HepG2 (cell line): ENCODE data around the gene SLC19A1. TPM values are rescaled to one million over a fixed set of nuclear protein-coding genes. Genes with fewer than 3 reads are reported as not detected.

Source experiments
- CBX2 ChIP-seq, 2 experiments: fragments of 200-600 bp in 1 of 2; sonication (generic); formaldehyde crosslinking in 1 of 2; IDR thresholded peaks; 2 replicates each; pipeline versions ENCODE4 v1.7.0 to v1.8.1; 2018 to 2022; ENCODE audit warnings: low read depth in 2 of 2, low read length in 1 of 2, mild to moderate bottlenecking in 1 of 2, missing genetic modification reagents in 1 of 2
- ELF4 ChIP-seq: sonication (generic); formaldehyde crosslinking; IDR thresholded peaks from 2 replicates; pipeline ENCODE4 v1.5.0; 2020; ENCODE audit warnings: missing genetic modification reagents, mild to moderate bottlenecking, moderate library complexity, borderline replicate concordance
- GATA4 ChIP-seq: sonication (generic); IDR thresholded peaks from 2 replicates; pipeline ENCODE4 v1.6.1; 2016; ENCODE audit warnings: antibody characterized with exemption, low read depth, borderline replicate concordance
- HNRNPH1 ChIP-seq: fragments of 200-400 bp; formaldehyde crosslinking; optimal IDR thresholded peaks from 2 replicates; pipeline ENCODE3; 2017; ENCODE audit warnings: mild to moderate bottlenecking, low read depth, low read length
- KLF16 ChIP-seq, 2 experiments: sonication (generic) in 1 of 2; formaldehyde crosslinking in 1 of 2; IDR thresholded peaks; 2 replicates each; pipeline versions ENCODE4 v1.6.1 to v1.8.0; 2016 to 2023; ENCODE audit warnings: missing genetic modification reagents in 2 of 2, missing compliant biosample characterization in 1 of 2
- MXD4 ChIP-seq: IDR thresholded peaks from 2 replicates; pipeline ENCODE4 v1.6.1; 2016; ENCODE audit warnings: mild to moderate bottlenecking, missing biosample characterization, missing genetic modification reagents
- MXI1 ChIP-seq: IDR thresholded peaks from 3 replicates; pipeline ENCODE4 v1.6.1; 2012; ENCODE audit warnings: low read depth, low read length, inconsistent platforms, borderline replicate concordance
- PAF1 ChIP-seq: IDR thresholded peaks from 2 replicates; pipeline ENCODE4 v1.6.1; 2016; ENCODE audit warnings: missing genetic modification reagents, missing compliant biosample characterization
- PHF5A ChIP-seq: IDR thresholded peaks from one replicate; pipeline ENCODE4 v1.6.1; 2018; ENCODE audit warnings: low read depth, missing genetic modification reagents; ENCODE audit not compliant: unreplicated experiment
- PPARG ChIP-seq: conservative IDR thresholded peaks from 2 replicates; pipeline ENCODE4 v1.6.1; 2016; ENCODE audit warnings: missing biosample characterization, missing genetic modification reagents
- RBFOX2 ChIP-seq: fragments of 200-400 bp; formaldehyde crosslinking; IDR thresholded peaks from 2 replicates; pipeline ENCODE4 v1.6.1; 2017; ENCODE audit warnings: low read depth, mild to moderate bottlenecking, low read length
- SMARCC2 ChIP-seq: fragments of 450-650 bp; IDR thresholded peaks from 2 replicates; pipeline ENCODE4 v1.6.1; 2017; ENCODE audit warnings: antibody characterized with exemption, mild to moderate bottlenecking
- SNAPC2 ChIP-seq: sonication (generic); formaldehyde crosslinking; IDR thresholded peaks from 2 replicates; pipeline ENCODE4 v1.8.1; 2022; ENCODE audit warnings: mild to moderate bottlenecking, missing genetic modification reagents
- SPEN ChIP-seq: sonication (generic); formaldehyde crosslinking; IDR thresholded peaks from 2 replicates; pipeline ENCODE4 v1.5.1; 2020; ENCODE audit warnings: low read depth, mild to moderate bottlenecking, missing genetic modification reagents
- TCF12 ChIP-seq, 2 experiments: fragments of 450-650 bp in 1 of 2; sonication (generic) in 1 of 2; formaldehyde crosslinking in 1 of 2; IDR thresholded peaks; 2 replicates each; pipeline versions ENCODE4 v1.6.1 to v1.8.0; 2017 to 2022; ENCODE audit warnings: antibody characterized with exemption in 1 of 2, mild to moderate bottlenecking in 1 of 2, missing genetic modification reagents in 1 of 2, moderate library complexity in 1 of 2
- XBP1 ChIP-seq: sonication (generic); formaldehyde crosslinking; IDR thresholded peaks from 2 replicates; pipeline ENCODE4 v1.5.0; 2020; ENCODE audit warnings: missing genetic modification reagents
- ZFYVE20 ChIP-seq: sonication (generic); formaldehyde crosslinking; IDR thresholded peaks from 2 replicates; pipeline ENCODE4 v1.8.0; 2023; ENCODE audit warnings: low read depth, mild to moderate bottlenecking, moderate library complexity, missing genetic modification reagents, borderline replicate concordance
- ZNF121 ChIP-seq: sonication (generic); formaldehyde crosslinking; IDR thresholded peaks from 2 replicates; pipeline ENCODE4 v1.5.0; 2020; ENCODE audit warnings: mild to moderate bottlenecking, missing genetic modification reagents
- ZNF335 ChIP-seq: sonication (generic); formaldehyde crosslinking; IDR thresholded peaks from 2 replicates; pipeline ENCODE4 v1.4.0; 2020; ENCODE audit warnings: missing genetic modification reagents
- polyA plus RNA-seq, 8 experiments: library from polyadenylated mRNA; depleted of rRNA in 3 of 8; stranded (reverse) in 7 of 8; unstranded in 1 of 8; fragments of >200 nt; fragmentation: Illumina TruSeq in 4 of 8; extraction: Trizol in 4 of 8; gene quantifications; 2 replicates each; pipeline versions ENCODE4 v1.2.1 to v1.2.3, GENCODE V29; 2011 to 2016; ENCODE audit warnings: low read depth in 4 of 8, missing spikeins in 1 of 8, mixed read lengths in 1 of 8; ENCODE audit not compliant: insufficient read depth in 1 of 8
- total RNA-seq, 5 experiments: library from RNA; depleted of rRNA; stranded (reverse); fragments of >200 nt; fragmentation: Illumina TruSeq; extraction: Trizol; gene quantifications; 2 replicates each; pipeline ENCODE4 v1.2.3, GENCODE V29; 2016; ENCODE audit warnings: low read depth in 1 of 5
- TF ChIP-seq, protein P1 (sequence below): sonication (generic); formaldehyde crosslinking; IDR thresholded peaks from 2 replicates; pipeline ENCODE4 v1.5.1; 2020; ENCODE audit warnings: missing genetic modification reagents, mild to moderate bottlenecking, borderline replicate concordance
- TF ChIP-seq, protein P2 (sequence below): fragments of 450-650 bp; IDR thresholded peaks from 2 replicates; pipeline ENCODE4 v1.6.1; 2017; ENCODE audit warnings: mild to moderate bottlenecking
- TF ChIP-seq, protein P3 (sequence below): sonication (generic); formaldehyde crosslinking; conservative IDR thresholded peaks from 2 replicates; pipeline ENCODE4 v1.8.0; 2022; ENCODE audit warnings: low read depth, missing genetic modification reagents

The SLC19A1 gene
- total and polyA plus RNA-seq, 2 of the 13 experiments (the other 11 are each of a cell fraction or from before 2014, with no cell fraction given): 21.8 to 23.0 TPM

DNA sequence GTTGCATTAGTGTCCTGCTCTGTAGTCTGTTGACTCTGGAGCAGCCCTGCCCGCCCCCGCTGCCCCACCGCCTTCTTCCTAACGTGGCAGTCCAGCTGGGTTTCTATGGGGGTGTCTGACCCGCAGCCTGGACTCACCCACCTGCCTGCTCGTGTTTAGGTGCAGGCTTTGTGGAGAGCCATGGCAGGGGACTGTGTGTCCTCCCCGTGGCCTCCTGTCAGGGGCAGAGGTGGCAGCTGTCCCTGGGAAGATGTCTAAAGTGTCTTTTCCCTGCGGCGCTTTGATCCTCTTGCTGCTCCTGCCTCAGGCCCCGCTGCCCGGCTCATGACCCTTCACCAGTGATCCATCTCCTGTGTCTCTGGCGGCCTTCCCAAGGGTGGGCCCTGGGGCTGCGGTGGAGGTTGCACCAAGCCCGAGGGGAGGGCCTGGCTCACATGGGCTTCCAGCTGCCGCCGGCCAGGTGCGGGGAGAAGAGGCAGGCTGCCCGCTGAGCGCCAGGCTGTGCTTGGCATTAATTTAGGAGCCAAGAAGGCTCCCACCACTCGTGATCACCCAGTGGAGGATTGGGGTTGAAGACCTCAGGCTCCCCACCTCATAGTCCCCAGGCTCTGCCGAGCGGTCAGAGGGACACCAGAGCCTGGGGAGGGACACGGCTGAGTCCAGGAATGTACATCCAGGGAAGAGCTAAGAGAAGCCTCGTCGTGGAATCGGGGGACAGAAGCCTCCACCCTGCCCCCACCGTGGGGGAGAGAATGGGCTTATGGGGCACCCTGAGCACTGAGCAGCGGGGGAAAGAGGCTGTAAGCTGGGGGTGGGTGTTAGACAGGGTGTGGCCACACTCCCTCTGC, 93.2 kb downstream of the SLC19A1 start (continued):
- TF ChIP-seq SNAPC2 (no peak), PPARG (CRISPR knock-in tag) (peak; percentile 84; the same call in 1 of the 2 replicates), PAF1 (no peak), RBFOX2 (peak; percentile 55), KLF16 (CRISPR knock-in tag; IDR thresholded peaks at IDR 0.05) (peak in 1 of 2 experiments; percentile 86; a peak in 2 of 4 replicates), ZFYVE20 (CRISPR knock-in tag) (no peak), XBP1 (CRISPR knock-in tag) (no peak), ZNF335 (CRISPR knock-in tag) (peak; percentile 91), HNRNPH1 (no peak), GATA4 (0 out of 2 replicates have a peak, but pooled peaks have one; percentile 27), MXI1 (peak; percentile 86; the same call in 2 of the 3 replicates), SMARCC2 (no peak), MXD4 (CRISPR knock-in tag) (peak; percentile 93; the same call in 1 of the 2 replicates), SPEN (CRISPR knock-in tag) (peak; percentile 80; the same call in 1 of the 2 replicates), CBX2 (IDR thresholded peaks at IDR 0.05; ENCODE audit: low read depth, low read length) (no peak), CBX2 (CRISPR knock-in tag; IDR thresholded peaks at IDR 0.05; ENCODE audit: low read depth) (no peak), PHF5A (no peak), TCF12 (IDR thresholded peaks at IDR 0.05) (no peak), TCF12 (CRISPR knock-in tag; IDR thresholded peaks at IDR 0.05) (0 out of 2 replicates have a peak, but pooled peaks have one; percentile 56), ZNF121 (0 out of 2 replicates have a peak, but pooled peaks have one; percentile 50), ELF4 (CRISPR knock-in tag) (no peak)
- TF ChIP-seq, protein P1, sequence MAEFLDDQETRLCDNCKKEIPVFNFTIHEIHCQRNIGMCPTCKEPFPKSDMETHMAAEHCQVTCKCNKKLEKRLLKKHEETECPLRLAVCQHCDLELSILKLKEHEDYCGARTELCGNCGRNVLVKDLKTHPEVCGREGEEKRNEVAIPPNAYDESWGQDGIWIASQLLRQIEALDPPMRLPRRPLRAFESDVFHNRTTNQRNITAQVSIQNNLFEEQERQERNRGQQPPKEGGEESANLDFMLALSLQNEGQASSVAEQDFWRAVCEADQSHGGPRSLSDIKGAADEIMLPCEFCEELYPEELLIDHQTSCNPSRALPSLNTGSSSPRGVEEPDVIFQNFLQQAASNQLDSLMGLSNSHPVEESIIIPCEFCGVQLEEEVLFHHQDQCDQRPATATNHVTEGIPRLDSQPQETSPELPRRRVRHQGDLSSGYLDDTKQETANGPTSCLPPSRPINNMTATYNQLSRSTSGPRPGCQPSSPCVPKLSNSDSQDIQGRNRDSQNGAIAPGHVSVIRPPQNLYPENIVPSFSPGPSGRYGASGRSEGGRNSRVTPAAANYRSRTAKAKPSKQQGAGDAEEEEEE: 0 out of 2 replicates have a peak, but pooled peaks have one; percentile 73
- TF ChIP-seq, protein P2, sequence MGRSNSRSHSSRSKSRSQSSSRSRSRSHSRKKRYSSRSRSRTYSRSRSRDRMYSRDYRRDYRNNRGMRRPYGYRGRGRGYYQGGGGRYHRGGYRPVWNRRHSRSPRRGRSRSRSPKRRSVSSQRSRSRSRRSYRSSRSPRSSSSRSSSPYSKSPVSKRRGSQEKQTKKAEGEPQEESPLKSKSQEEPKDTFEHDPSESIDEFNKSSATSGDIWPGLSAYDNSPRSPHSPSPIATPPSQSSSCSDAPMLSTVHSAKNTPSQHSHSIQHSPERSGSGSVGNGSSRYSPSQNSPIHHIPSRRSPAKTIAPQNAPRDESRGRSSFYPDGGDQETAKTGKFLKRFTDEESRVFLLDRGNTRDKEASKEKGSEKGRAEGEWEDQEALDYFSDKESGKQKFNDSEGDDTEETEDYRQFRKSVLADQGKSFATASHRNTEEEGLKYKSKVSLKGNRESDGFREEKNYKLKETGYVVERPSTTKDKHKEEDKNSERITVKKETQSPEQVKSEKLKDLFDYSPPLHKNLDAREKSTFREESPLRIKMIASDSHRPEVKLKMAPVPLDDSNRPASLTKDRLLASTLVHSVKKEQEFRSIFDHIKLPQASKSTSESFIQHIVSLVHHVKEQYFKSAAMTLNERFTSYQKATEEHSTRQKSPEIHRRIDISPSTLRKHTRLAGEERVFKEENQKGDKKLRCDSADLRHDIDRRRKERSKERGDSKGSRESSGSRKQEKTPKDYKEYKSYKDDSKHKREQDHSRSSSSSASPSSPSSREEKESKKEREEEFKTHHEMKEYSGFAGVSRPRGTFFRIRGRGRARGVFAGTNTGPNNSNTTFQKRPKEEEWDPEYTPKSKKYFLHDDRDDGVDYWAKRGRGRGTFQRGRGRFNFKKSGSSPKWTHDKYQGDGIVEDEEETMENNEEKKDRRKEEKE: no peak
- TF ChIP-seq, protein P3, sequence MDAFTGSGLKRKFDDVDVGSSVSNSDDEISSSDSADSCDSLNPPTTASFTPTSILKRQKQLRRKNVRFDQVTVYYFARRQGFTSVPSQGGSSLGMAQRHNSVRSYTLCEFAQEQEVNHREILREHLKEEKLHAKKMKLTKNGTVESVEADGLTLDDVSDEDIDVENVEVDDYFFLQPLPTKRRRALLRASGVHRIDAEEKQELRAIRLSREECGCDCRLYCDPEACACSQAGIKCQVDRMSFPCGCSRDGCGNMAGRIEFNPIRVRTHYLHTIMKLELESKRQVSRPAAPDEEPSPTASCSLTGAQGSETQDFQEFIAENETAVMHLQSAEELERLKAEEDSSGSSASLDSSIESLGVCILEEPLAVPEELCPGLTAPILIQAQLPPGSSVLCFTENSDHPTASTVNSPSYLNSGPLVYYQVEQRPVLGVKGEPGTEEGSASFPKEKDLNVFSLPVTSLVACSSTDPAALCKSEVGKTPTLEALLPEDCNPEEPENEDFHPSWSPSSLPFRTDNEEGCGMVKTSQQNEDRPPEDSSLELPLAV (CRISPR knock-in tag): no peak
